WTC11 (cell line): ENCODE measurements around the gene AGFG2.
A peak's percentile ranks its signal among the peaks of the same experiment; 100 is the strongest.

Experiments
- CBFB ChIP-seq: sonication (generic); formaldehyde crosslinking; IDR thresholded peaks from 2 replicates; pipeline ENCODE4 v1.8.1; 2022; ENCODE audit warnings: mild to moderate bottlenecking, low read depth, missing genetic modification reagents
- CREM ChIP-seq: sonication (generic); formaldehyde crosslinking; IDR thresholded peaks from 2 replicates; pipeline ENCODE4 v1.8.1; 2022; ENCODE audit warnings: mild to moderate bottlenecking, missing genetic modification reagents, moderate library complexity
- JAZF1 ChIP-seq: fragments of 250-450 bp; sonication (Bioruptor Pico); IDR thresholded peaks from 2 replicates; pipeline ENCODE4 v1.9.0; 2021; ENCODE audit warnings: moderate library complexity, mild to moderate bottlenecking, inconsistent platforms
- SMAD4 ChIP-seq: sonication (generic); formaldehyde crosslinking; IDR thresholded peaks from 2 replicates; pipeline ENCODE4 v1.8.0; 2022; ENCODE audit warnings: mild to moderate bottlenecking, missing genetic modification reagents
- TEAD1 ChIP-seq: sonication (generic); formaldehyde crosslinking; IDR thresholded peaks from 2 replicates; pipeline ENCODE4 v1.8.0; 2022; ENCODE audit warnings: mild to moderate bottlenecking, missing genetic modification reagents
- ZNF121 ChIP-seq: sonication (generic); formaldehyde crosslinking; IDR thresholded peaks from 2 replicates; pipeline ENCODE4 v1.8.0; 2023; ENCODE audit warnings: missing genetic modification reagents
- ZNF138 ChIP-seq: sonication (generic); formaldehyde crosslinking; conservative IDR thresholded peaks from 2 replicates; pipeline ENCODE4 v1.8.1; 2022; ENCODE audit warnings: mild to moderate bottlenecking, moderate library complexity, missing genetic modification reagents
- ZNF423 ChIP-seq: fragments of 250-450 bp; sonication (Bioruptor Pico); IDR thresholded peaks from 2 replicates; pipeline ENCODE4 v2.1.2; 2022; ENCODE audit warnings: mild to moderate bottlenecking, moderate library complexity
- TF ChIP-seq, protein P1 (sequence below): fragments of 200-600 bp; IDR thresholded peaks from 2 replicates; pipeline ENCODE4 v1.8.0; 2022; ENCODE audit warnings: antibody characterized with exemption
- TF ChIP-seq, protein P2 (sequence below): sonication (generic); formaldehyde crosslinking; IDR thresholded peaks from 2 replicates; pipeline ENCODE4 v1.8.1; 2023; ENCODE audit warnings: mild to moderate bottlenecking, missing genetic modification reagents
- TF ChIP-seq, protein P3 (sequence below): sonication (generic); formaldehyde crosslinking; IDR thresholded peaks from 2 replicates; pipeline ENCODE4 v1.8.1; 2022; ENCODE audit warnings: low read depth, mild to moderate bottlenecking, moderate library complexity, missing genetic modification reagents, borderline replicate concordance

DNA sequence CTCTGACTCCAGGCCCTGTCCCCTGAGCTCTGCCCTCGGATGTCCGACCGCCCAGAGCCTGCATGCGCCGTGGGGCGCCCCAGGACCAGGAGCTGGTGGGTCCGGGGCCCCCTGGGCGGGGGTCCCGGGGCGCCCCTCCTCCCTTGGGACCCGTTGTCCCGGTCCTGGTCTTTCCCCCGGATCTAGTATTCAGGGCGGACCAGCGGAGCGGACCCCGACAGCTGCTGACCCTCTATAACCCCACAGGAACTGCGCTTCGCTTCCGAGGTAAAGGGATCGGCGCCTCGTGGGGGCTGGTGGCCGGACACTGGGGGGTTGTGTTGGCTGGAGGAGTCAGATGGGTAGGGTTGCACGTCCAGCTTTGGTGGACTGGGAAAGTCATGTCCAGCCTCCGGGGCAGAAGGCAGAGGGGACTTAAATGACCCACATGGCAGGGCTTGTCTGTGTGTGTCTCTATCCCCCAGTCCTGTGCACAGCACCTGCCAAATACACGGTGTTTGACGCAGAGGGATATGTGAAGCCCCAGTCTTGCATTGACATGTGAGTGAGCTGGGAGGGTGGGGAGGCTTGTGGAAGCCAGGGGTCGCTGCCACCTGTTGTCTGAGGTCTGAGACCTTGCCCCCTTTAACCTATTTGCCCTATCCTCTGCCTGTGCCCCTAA lies 73.9 kb downstream of the AGFG2 start:
- TF ChIP-seq ZNF138 (CRISPR knock-in tag), result no peak
- no peak for TF ChIP-seq ZNF121 (CRISPR knock-in tag)
- TF ChIP-seq, protein P1, sequence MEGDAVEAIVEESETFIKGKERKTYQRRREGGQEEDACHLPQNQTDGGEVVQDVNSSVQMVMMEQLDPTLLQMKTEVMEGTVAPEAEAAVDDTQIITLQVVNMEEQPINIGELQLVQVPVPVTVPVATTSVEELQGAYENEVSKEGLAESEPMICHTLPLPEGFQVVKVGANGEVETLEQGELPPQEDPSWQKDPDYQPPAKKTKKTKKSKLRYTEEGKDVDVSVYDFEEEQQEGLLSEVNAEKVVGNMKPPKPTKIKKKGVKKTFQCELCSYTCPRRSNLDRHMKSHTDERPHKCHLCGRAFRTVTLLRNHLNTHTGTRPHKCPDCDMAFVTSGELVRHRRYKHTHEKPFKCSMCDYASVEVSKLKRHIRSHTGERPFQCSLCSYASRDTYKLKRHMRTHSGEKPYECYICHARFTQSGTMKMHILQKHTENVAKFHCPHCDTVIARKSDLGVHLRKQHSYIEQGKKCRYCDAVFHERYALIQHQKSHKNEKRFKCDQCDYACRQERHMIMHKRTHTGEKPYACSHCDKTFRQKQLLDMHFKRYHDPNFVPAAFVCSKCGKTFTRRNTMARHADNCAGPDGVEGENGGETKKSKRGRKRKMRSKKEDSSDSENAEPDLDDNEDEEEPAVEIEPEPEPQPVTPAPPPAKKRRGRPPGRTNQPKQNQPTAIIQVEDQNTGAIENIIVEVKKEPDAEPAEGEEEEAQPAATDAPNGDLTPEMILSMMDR, result no peak
- TF ChIP-seq CREM (CRISPR knock-in tag), result no peak
- TF ChIP-seq, protein P2, sequence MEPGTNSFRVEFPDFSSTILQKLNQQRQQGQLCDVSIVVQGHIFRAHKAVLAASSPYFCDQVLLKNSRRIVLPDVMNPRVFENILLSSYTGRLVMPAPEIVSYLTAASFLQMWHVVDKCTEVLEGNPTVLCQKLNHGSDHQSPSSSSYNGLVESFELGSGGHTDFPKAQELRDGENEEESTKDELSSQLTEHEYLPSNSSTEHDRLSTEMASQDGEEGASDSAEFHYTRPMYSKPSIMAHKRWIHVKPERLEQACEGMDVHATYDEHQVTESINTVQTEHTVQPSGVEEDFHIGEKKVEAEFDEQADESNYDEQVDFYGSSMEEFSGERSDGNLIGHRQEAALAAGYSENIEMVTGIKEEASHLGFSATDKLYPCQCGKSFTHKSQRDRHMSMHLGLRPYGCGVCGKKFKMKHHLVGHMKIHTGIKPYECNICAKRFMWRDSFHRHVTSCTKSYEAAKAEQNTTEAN (CRISPR knock-in tag), result no peak
- peak; percentile 61; the same call in 1 of the 2 replicates for TF ChIP-seq ZNF423 (CRISPR knock-in tag)
- TF ChIP-seq TEAD1 (CRISPR knock-in tag), result no peak
- no peak for TF ChIP-seq SMAD4 (CRISPR knock-in tag)
- TF ChIP-seq JAZF1 (CRISPR knock-in tag), result no peak
- TF ChIP-seq CBFB, result no peak
- TF ChIP-seq, protein P3, sequence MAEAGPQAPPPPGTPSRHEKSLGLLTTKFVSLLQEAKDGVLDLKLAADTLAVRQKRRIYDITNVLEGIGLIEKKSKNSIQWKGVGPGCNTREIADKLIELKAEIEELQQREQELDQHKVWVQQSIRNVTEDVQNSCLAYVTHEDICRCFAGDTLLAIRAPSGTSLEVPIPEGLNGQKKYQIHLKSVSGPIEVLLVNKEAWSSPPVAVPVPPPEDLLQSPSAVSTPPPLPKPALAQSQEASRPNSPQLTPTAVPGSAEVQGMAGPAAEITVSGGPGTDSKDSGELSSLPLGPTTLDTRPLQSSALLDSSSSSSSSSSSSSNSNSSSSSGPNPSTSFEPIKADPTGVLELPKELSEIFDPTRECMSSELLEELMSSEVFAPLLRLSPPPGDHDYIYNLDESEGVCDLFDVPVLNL (CRISPR knock-in tag), result no peak
